GM19238 (cell line): ENCODE results near the gene SLC17A4.

Experiments used
- DNase-seq: peaks from one replicate; pipeline ENCODE4 v3.0.0; 2011; ENCODE audit warnings: low spot score; ENCODE audit not compliant: insufficient read length

The SLC17A4 gene

DNA sequence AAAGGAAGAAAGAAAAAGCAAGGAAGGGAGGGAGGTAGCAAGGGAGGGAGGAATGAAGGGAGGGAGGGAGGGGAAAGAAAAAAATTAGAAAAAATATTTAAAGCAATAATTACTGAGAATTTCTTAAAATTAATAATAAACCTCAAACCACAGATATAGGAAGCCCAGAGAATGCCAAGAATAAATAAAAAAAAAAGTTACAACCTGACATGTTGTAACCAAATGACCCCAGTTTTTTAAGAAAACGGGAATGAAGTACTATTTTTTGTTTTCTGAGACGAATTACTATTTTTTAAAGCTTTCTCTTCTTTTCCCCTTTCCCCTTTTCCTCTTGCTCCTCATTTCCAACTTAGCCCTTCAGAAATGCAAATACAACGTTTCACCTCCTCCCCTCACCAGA, 60.7 kb downstream of the SLC17A4 start:
- DNase-seq: no peak

DNA sequence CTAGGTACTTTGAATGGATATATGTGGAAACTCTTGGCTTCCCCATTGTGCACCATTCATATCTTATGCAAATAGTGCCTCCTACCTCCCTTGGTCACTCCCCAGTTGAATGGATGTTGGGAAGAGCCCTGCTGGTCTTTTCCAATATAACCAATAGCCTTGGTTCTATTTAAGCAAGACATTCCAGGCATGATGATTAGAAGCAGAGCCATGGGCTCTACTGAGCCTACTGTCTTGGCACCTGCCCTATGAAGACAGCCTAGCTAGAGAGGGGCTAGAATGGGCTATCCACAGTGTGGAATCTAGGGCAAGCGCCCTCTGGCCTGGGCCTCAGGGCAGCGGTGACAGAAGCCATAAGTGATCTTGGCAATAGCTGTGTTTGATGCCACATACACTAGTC, 61.7 kb downstream of the SLC17A4 start:
- DNase-seq: no peak

DNA sequence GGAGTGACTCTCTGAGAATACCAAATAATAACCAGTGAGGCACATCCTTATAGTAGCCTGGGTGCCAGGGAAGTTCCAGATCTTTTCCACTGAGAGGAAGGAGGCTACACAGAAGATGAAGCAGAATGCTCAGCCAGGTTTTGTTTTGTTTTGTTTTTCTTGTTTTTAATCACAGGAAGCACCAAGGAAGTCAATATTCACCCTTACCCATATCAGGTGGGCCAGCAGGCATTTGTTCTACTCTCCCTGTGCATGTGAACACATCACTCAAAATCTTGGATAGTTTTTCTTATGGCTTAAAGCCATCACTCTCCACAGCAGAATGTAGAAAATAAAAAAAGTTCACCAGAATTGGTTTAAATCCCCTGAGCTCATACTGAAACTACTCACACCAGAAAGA, 66.8 kb downstream of the SLC17A4 start:
- no peak for DNase-seq

DNA sequence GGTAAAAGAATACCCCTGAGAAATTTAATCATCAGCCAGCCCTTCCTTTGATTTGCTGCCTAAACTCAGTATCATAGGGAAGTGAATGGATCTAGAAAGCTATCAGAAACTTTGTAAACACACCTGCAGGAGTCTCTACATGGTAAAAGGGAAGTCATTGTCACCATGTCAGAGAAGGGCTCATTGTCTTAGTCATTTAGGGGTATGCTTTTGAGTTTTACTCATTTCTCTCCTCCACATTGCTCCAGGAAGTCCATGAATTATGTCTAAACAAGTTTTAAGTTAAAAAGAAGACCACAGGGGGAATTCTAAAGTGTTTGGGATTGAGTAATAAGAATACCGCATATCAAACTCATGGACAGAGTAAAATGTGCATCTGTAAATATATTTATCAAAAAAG, 74.8 kb downstream of the SLC17A4 start:
- DNase-seq: no peak

DNA sequence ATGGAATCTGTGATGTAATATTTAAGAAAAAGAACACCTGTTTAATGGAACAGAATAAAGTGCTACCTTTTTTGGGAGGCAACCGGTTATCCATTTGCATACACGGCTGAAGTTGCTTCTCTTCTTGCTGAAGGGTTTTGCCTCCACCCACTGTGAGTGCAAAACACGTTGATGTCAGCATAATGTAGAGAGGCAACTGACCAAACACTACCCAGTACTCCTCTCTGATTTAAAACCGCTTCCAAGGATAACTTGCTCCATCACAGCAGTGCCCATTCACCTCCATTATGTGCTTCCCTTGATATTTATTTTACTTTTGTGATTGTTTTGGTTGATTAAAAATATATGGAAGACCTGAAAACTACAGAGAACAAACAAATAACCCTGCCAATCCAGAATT, 75.9 kb downstream of the SLC17A4 start:
- no peak for DNase-seq
